ENCODE results near the gene ANO2. TPM values are rescaled to one million over a fixed set of nuclear protein-coding genes. Genes with fewer than 3 reads are reported as not detected.

The ANO2 gene
- total and polyA plus RNA-seq, 2 donors (not counting 3 experiments of a cell fraction or from before 2014, with no cell fraction given) = 15.4 to 65.0 TPM

- Histone ChIP-seq H3K27me3 (ENCODE audit: control insufficient read depth in 2 of 2, insufficient read depth in 2 of 2, low read length in 2 of 2) (no peaks in the 10 kb centered on the region), H3K9ac (replicated peaks; ENCODE audit: extremely low read depth, insufficient read depth, low read length) (no peak overlapping the region), H3K9me1 (replicated peaks; ENCODE audit: control insufficient read depth, extremely low read depth, insufficient read depth, low read length) (no peaks in the 10 kb centered on the region), H3K4me1 (ENCODE audit: control insufficient read depth, extremely low read depth, insufficient read depth, low read length) (peaks cover 9% of the 10 kb centered on the region), H3K9me3 (replicated peaks; ENCODE audit: control insufficient read depth, insufficient read depth, low read length) (no peaks in the 10 kb centered on the region), H2AFZ (ENCODE audit: low read depth, low read length) (no peak overlapping the region), H3K79me2 (ENCODE audit: control insufficient read depth, insufficient read depth, low read length) (no peaks in the 10 kb centered on the region), H4K20me1 (replicated peaks; ENCODE audit: control insufficient read depth, extremely low read depth, insufficient read depth, low read length) (peaks cover 13% of the 10 kb centered on the region), H3K4me3 (replicated peaks in 1 of 3; ENCODE audit: insufficient read depth in 1 of 3, low read depth in 1 of 3, low read length in 3 of 3) (no peak overlapping the region), H3K36me3 (ENCODE audit: control insufficient read depth in 2 of 2, extremely low read depth in 1 of 2, insufficient read depth in 2 of 2, low read length in 2 of 2) (peaks cover 4 to 12% of the 10 kb centered on the region in 2 experiments), H3K4me2 (ENCODE audit: insufficient read depth, low read length) (no peak overlapping the region), H3K27ac (ENCODE audit: insufficient read depth, low read depth, low read length) (no peak overlapping the region)
- DNase-seq (ENCODE audit: low read depth, low spot score) = no peak
- TF ChIP-seq MYC (IDR thresholded peaks at IDR 0.05; ENCODE audit: low read depth, low read length) (no peak), GATA2 (IDR thresholded peaks at IDR 0.05; ENCODE audit: insufficient read depth, insufficient read length, low read depth, low read length) (no peak), FOS (IDR thresholded peaks at IDR 0.05; ENCODE audit: borderline replicate concordance, insufficient read depth, low read length) (no peak), POLR2AphosphoS5 (IDR thresholded peaks at IDR 0.05; ENCODE audit: insufficient read depth, low read depth, low read length) (no peak), CTCF (IDR thresholded peaks at IDR 0.05; ENCODE audit: extremely low read depth in 1 of 2, insufficient read depth in 1 of 2, low read depth in 1 of 2, low read length in 2 of 2) (no peak), MAX (IDR thresholded peaks at IDR 0.05; ENCODE audit: insufficient read depth, insufficient read length) (no peak), EZH2 (IDR thresholded peaks at IDR 0.05; ENCODE audit: borderline replicate concordance, low read depth, low read length, severe bottlenecking) (no peak), POLR2A (IDR thresholded peaks at IDR 0.05; ENCODE audit: low read depth, low read length) (no peak), JUN (IDR thresholded peaks at IDR 0.05; ENCODE audit: borderline replicate concordance, insufficient read depth, insufficient read length, low read depth) (no peak)
- BruUV-seq (replicated peaks) = no TSS peak
- dilution Hi-C loops (cut with MboI; ENCODE audit: extremely low pct_ligation_motif_present, low sequenced_read_pairs) (no loop called here), intact Hi-C loops (cut with micrococcal nuclease) (no loop called here)
- CTCF ChIA-PET = interaction anchor here (0.9 to 2.1 kb wide), 2 partner anchors 35 to 129 kb away, joined by 3 to 6 read pairs; no protein-coding TSS in a partner anchor
- no peak for FAIRE-seq
- POLR2A ChIA-PET = no interaction called here
These were observed 70.5 kb downstream of the ANO2 start for GRCh38 chr12:5874514-5874913.
